HepG2 (cell line): ENCODE results near the gene AGBL3. TPM values are rescaled to one million over a fixed set of nuclear protein-coding genes. Genes with fewer than 3 reads are reported as not detected.

Experiments used
- ATAC-seq: fragments of 200-7000 bp; cut with Tn5 transposase; 3 replicates; pipeline ENCODE4 v1.9.1; 2020; ENCODE audit warnings: mild to moderate bottlenecking, moderate library complexity
- BruUV-seq: library from RNA; stranded (reverse); fragments of 400-500 nt; replicated peaks from 2 replicates; lab custom pipeline; 2021; lab: Mats Ljungman, UMichigan
- CTCF ChIA-PET: fragments of 300-600 bp; formaldehyde crosslinking; extraction: SDS; loops from one replicate; lab custom pipeline; 2021; ENCODE audit warnings: low total read pairs, inconsistent platforms, low intra/inter-chr PET ratio; lab: Yijun Ruan, JAX
- POLR2A ChIA-PET: fragments of 350-600 bp; sonication (Branson Sonifier 250); formaldehyde crosslinking; loops from one replicate; lab custom pipeline; 2020; ENCODE audit warnings: antibody characterized with exemption, inconsistent platforms; lab: Yijun Ruan, JAX
- DNase-seq: peaks from one replicate; pipeline ENCODE4 v3.0.0-alpha.2; 2015; ENCODE audit warnings: low spot score
- FAIRE-seq: peaks from 3 replicates; lab custom pipeline; 2011; peaks lifted over from hg19 to GRCh38; lab: Jason Lieb, UNC
- H2AFZ ChIP-seq: one replicate; pipeline ENCODE4 v1.6.1; 2011; ENCODE audit warnings: low read length, inconsistent platforms
- H3K27ac ChIP-seq: fragments of 300-600 bp; 3 replicates; pipeline ENCODE4 v1.8.0; 2011; ENCODE audit warnings: mixed run types, mild to moderate bottlenecking, mixed read lengths, low read length, inconsistent platforms; ENCODE audit not compliant: insufficient read depth; ENCODE audit errors: extremely low read length
- H3K27me3 ChIP-seq, 2 experiments: fragments of 200-600 bp in 1 of 2; 2 replicates in 1 of 2; 3 replicates in 1 of 2; pipeline versions ENCODE4 v1.6.0 to v1.8.0; 2011; ENCODE audit warnings: low read length in 2 of 2, mild to moderate bottlenecking in 2 of 2, moderate library complexity in 2 of 2, inconsistent platforms in 1 of 2; ENCODE audit not compliant: insufficient read depth in 2 of 2, control insufficient read depth in 1 of 2
- H3K36me3 ChIP-seq, 2 experiments: fragments of 200-600 bp in 1 of 2; replicated peaks in 1 of 2; 2 replicates in 1 of 2; 3 replicates in 1 of 2; pipeline versions ENCODE4 v1.5.1 to v1.8.0; 2011; ENCODE audit warnings: low read length in 2 of 2, inconsistent platforms in 1 of 2; ENCODE audit not compliant: insufficient read depth in 2 of 2, control insufficient read depth in 1 of 2
- H3K4me1 ChIP-seq: 2 replicates; pipeline ENCODE4 v1.5.1; 2012; ENCODE audit warnings: low read length, inconsistent platforms; ENCODE audit not compliant: insufficient read depth
- H3K4me2 ChIP-seq: 2 replicates; pipeline ENCODE4 v1.6.0; 2011; ENCODE audit warnings: low read depth, low read length, inconsistent platforms
- H3K4me3 ChIP-seq, 3 experiments: fragments of 200-600 bp in 1 of 3; sonication (generic), shearing (Covaris generic) in 1 of 3; replicated peaks in 1 of 3; 2 replicates each; pipeline ENCODE4 v1.5.1; 2011 to 2016; ENCODE audit warnings: low read length in 3 of 3, inconsistent platforms in 2 of 3, low read depth in 2 of 3, mild to moderate bottlenecking in 2 of 3, control low read depth in 1 of 3, mixed read lengths in 1 of 3; ENCODE audit not compliant: insufficient read depth in 1 of 3
- H3K79me2 ChIP-seq: one replicate; pipeline ENCODE4 v1.6.1; 2011; ENCODE audit warnings: low read length, inconsistent platforms; ENCODE audit not compliant: insufficient read depth
- H3K9ac ChIP-seq: 2 replicates; pipeline ENCODE4 v1.6.0; 2011; ENCODE audit warnings: mild to moderate bottlenecking, low read depth, low read length, inconsistent platforms; ENCODE audit not compliant: insufficient read depth
- H3K9me3 ChIP-seq: 2 replicates; pipeline ENCODE4 v1.5.1; 2012; ENCODE audit warnings: mild to moderate bottlenecking, low read length
- H4K20me1 ChIP-seq: 2 replicates; pipeline ENCODE4 v1.6.0; 2011; ENCODE audit warnings: inconsistent platforms, mild to moderate bottlenecking, low read length, moderate library complexity; ENCODE audit not compliant: insufficient read depth
- FOXP1 ChIP-seq, 2 experiments: fragments of 450-650 bp in 1 of 2; IDR thresholded peaks; 2 replicates each; pipeline ENCODE4 v1.6.1; 2017 to 2018; ENCODE audit warnings: antibody characterized with exemption in 1 of 2
- RBFOX2 ChIP-seq: fragments of 200-400 bp; formaldehyde crosslinking; IDR thresholded peaks from 2 replicates; pipeline ENCODE4 v1.6.1; 2017; ENCODE audit warnings: low read depth, mild to moderate bottlenecking, low read length
- RFX1 ChIP-seq: fragments of 450-650 bp; IDR thresholded peaks from 2 replicates; pipeline ENCODE4 v1.6.1; 2017
- SALL1 ChIP-seq: sonication (generic); formaldehyde crosslinking; IDR thresholded peaks from 2 replicates; pipeline ENCODE4 v1.8.0; 2022; ENCODE audit warnings: mild to moderate bottlenecking, missing genetic modification reagents
- WGBS: methylation state at CpG from one replicate; pipeline ENCODE4 v1.1.6; 2017; ENCODE audit warnings: low lambda C conversion rate; 5-methylcytosine and 5-hydroxymethylcytosine counted together
- in situ Hi-C: cut with HindIII; loops from 2 replicates; pipeline ENCODE4 v1.10.0; 2017; ENCODE audit warnings: low pct_unique_long_range_greater_than_20kb; ENCODE audit not compliant: extremely low pct_ligation_motif_present
- intact Hi-C: fragments of 100-400 bp; cut with micrococcal nuclease; formaldehyde crosslinking; loops from one replicate; pipeline ENCODE4 v1.10.0; 2022; ENCODE audit not compliant: unreplicated experiment
- polyA plus RNA-seq, 8 experiments: library from polyadenylated mRNA; depleted of rRNA in 3 of 8; stranded (reverse) in 7 of 8; unstranded in 1 of 8; fragments of >200 nt; fragmentation: Illumina TruSeq in 4 of 8; extraction: Trizol in 4 of 8; gene quantifications; 2 replicates each; pipeline versions ENCODE4 v1.2.1 to v1.2.3, GENCODE V29; 2011 to 2016; ENCODE audit warnings: low read depth in 4 of 8, missing spikeins in 1 of 8, mixed read lengths in 1 of 8; ENCODE audit not compliant: insufficient read depth in 1 of 8
- total RNA-seq, 5 experiments: library from RNA; depleted of rRNA; stranded (reverse); fragments of >200 nt; fragmentation: Illumina TruSeq; extraction: Trizol; gene quantifications; 2 replicates each; pipeline ENCODE4 v1.2.3, GENCODE V29; 2016; ENCODE audit warnings: low read depth in 1 of 5
- TF ChIP-seq, protein P1 (sequence below): sonication (generic); formaldehyde crosslinking; conservative IDR thresholded peaks from 2 replicates; pipeline ENCODE4 v1.8.0; 2022; ENCODE audit warnings: mild to moderate bottlenecking, moderate library complexity, missing genetic modification reagents

Gene AGBL3
- total and polyA plus RNA-seq, 2 of the 13 experiments (the other 11 are each of a cell fraction or from before 2014, with no cell fraction given) = 2.2 to 7.2 TPM

DNA sequence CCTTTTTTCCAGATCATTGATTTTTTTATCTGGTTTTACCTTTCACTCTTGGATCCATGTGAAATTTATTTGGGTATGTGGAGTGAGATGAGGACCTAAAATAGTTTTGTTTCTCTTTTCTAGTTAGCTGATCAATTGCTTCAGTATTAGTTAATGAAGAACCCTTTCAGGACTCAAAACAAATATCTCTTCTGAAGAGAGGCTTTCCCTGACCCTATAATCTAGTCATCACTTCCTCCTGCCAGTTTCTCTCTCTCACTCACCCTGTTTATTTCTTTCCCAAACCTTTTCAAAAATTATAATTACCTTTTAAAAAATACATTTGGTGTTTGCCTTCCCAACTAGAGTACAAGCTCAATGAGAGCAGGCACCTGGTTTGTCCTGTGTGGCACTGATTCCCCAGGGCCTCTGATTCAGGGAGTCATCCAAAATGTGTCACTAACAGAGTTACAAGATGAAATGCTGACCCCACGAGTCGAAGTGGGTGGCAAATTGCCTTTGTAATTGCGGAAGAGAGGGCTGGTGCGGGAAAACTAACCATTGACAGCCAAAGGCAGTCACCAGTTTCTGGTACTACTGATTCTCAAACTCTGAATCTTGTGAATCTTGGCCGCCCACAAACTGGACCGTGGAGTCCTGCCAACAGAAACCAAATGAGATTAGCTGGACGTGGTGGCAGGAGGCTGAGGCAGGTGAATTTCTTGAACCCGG, 163.9 kb downstream of the AGBL3 start:
- H3K4me2 ChIP-seq = peak overlapping the region; percentile 88
- H3K4me3 ChIP-seq = peak overlapping the region; percentile 17 to 67 (median 58); a peak in 5 of 6 replicates
- H2AFZ ChIP-seq = no peak overlapping the region
- no peak for ATAC-seq
- DNase-seq = no peak
- H4K20me1 ChIP-seq = no peaks in the 10 kb centered on the region; the same call in 1 of the 2 replicates
- H3K36me3 ChIP-seq = peaks cover 2 to 8% of the 10 kb centered on the region in 2 experiments; a peak in 1 of 5 replicates
- ChIA-PET CTCF (no interaction called here), POLR2A (interaction anchor here (1.4 to 1.5 kb wide), 2 partner anchors 10 to 164 kb away, joined by 3 read pairs; partner anchors contain the start of gene AGBL3)
- H3K27ac ChIP-seq = no peak overlapping the region
- intact Hi-C loops (no loop called here), in situ Hi-C loops (no loop called here)
- H3K27me3 ChIP-seq = no peaks in the 10 kb centered on the region; a peak in 1 of 5 replicates
- H3K9me3 ChIP-seq = peaks cover 3% of the 10 kb centered on the region
- H3K9ac ChIP-seq = peak overlapping the region; percentile 74; the same call in 1 of the 2 replicates
- no peak for FAIRE-seq
- no peak for TF ChIP-seq RFX1
- TF ChIP-seq, protein P1, sequence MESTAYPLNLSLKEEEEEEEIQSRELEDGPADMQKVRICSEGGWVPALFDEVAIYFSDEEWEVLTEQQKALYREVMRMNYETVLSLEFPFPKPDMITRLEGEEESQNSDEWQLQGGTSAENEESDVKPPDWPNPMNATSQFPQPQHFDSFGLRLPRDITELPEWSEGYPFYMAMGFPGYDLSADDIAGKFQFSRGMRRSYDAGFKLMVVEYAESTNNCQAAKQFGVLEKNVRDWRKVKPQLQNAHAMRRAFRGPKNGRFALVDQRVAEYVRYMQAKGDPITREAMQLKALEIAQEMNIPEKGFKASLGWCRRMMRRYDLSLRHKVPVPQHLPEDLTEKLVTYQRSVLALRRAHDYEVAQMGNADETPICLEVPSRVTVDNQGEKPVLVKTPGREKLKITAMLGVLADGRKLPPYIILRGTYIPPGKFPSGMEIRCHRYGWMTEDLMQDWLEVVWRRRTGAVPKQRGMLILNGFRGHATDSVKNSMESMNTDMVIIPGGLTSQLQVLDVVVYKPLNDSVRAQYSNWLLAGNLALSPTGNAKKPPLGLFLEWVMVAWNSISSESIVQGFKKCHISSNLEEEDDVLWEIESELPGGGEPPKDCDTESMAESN = peak; percentile 40; the same call in 1 of the 2 replicates
- TF ChIP-seq SALL1 = 0 out of 2 replicates have a peak, but pooled peaks have one; percentile 17
- TF ChIP-seq, all 625 proteins: peak for 2
- WGBS = 75% methylated on average over 8 of the region's 8 CpGs
- no TSS peak for BruUV-seq
- Histone ChIP-seq H3K79me2 (peaks cover 65% of the 10 kb centered on the region), H3K4me1 (peaks cover 70% of the 10 kb centered on the region)

DNA sequence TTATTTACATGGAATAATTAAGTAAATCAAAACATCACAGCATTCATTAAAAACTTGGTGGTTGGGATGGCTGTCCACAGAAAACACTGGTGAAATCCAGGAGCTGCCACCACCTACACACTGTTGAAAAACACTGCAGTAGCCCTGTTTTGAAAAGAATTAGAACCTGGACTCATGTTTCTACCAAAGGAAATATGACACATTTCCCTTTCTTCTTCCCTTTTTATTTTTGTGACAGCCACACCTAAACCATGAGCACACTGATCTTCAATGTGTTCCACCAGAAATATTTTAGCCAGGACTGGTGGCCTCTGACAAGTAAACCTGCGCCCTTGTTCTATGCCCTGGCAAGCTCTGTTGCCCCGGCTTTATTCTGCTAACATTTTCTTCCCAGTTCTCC, 164.8 kb downstream of the AGBL3 start:
- Histone ChIP-seq H3K4me1 (peaks cover 67% of the 10 kb centered on the region), H3K9ac (no peak overlapping the region), H3K79me2 (peaks cover 74% of the 10 kb centered on the region), H3K9me3 (peaks cover 12% of the 10 kb centered on the region), H3K4me2 (peak overlapping the region; percentile 88), H2AFZ (no peak overlapping the region), H3K27me3 (no peaks in the 10 kb centered on the region; a peak in 1 of 5 replicates), H3K36me3 (peaks cover 2 to 8% of the 10 kb centered on the region in 2 experiments; a peak in 1 of 5 replicates), H4K20me1 (no peaks in the 10 kb centered on the region; the same call in 1 of the 2 replicates), H3K27ac (no peak overlapping the region), H3K4me3 (0 out of 6 replicates have a peak overlapping the region, but pooled peaks of 1 of the 3 experiments have one; percentile 7)
- BruUV-seq = no TSS peak
- intact Hi-C loops = no loop called here
- TF ChIP-seq RBFOX2 (0 out of 2 replicates have a peak, but pooled peaks have one; percentile 3), FOXP1 (IDR thresholded peaks at IDR 0.05) (no peak), FOXP1 (CRISPR knock-in tag; IDR thresholded peaks at IDR 0.05) (no peak)
- POLR2A ChIA-PET = interaction anchor here (1.4 to 1.5 kb wide), 3 partner anchors 9 to 165 kb away, joined by 3 to 4 read pairs (median 3); partner anchors contain the start of gene AGBL3
- FAIRE-seq = no peak
- CTCF ChIA-PET = no interaction called here
- no peak for ATAC-seq
- no peak for DNase-seq
- 98% methylated on average over 2 of the region's 2 CpGs for WGBS
- in situ Hi-C loops = no loop called here
